VCaP (cell line): ENCODE data around the gene ZNHIT1.

Experiments used
- H3K27ac ChIP-seq: fragments of 450-650 bp; 2 replicates; pipeline ENCODE4 v1.5.1; 2017
- CTCF ChIP-seq: fragments of 450-650 bp; conservative IDR thresholded peaks from 2 replicates; pipeline ENCODE4 v1.5.1; 2017; ENCODE audit warnings: mild to moderate bottlenecking, moderate library complexity

Gene ZNHIT1

GRCh38 chr7:101217388-101218235 lies at the start of gene ZNHIT1, which contains the start of gene PLOD3:
ZNHIT1 (plus strand) TSS chr7:101218165; CDS start chr7:101218196, 31 bp downstream.
PLOD3 (minus strand) TSS chr7:101217581; CDS start chr7:101217274, 307 bp downstream.
- TF ChIP-seq CTCF, result peak; percentile 31; the same call in 1 of the 2 replicates
- peak within 1 kb of the TSS; percentile 84 for H3K27ac ChIP-seq

- TF ChIP-seq CTCF, result no peak
- no peak overlapping the region for H3K27ac ChIP-seq
Measured at GRCh38 chr7:101168412-101169049, 49.4 kb upstream of the ZNHIT1 start.

- H3K27ac ChIP-seq, result no peak overlapping the region
Measured at GRCh38 chr7:101169110-101169837, 48.7 kb upstream of the ZNHIT1 start.

GRCh38 chr7:101169838-101170551 lies 48.0 kb upstream of the ZNHIT1 start:
- TF ChIP-seq CTCF, result peak; percentile 97

More at GRCh38 chr7:101169110-101169837, 48.7 kb upstream of the ZNHIT1 start:
- TF ChIP-seq CTCF, result 0 out of 2 replicates have a peak, but pooled peaks have one; percentile 43

GRCh38 chr7:101170617-101171441 lies 47.1 kb upstream of the ZNHIT1 start:
- TF ChIP-seq CTCF, result no peak

More at GRCh38 chr7:101169838-101170551, 48.0 kb upstream of the ZNHIT1 start:
- H3K27ac ChIP-seq, result no peak overlapping the region

GRCh38 chr7:101171442-101171837 lies 46.5 kb upstream of the ZNHIT1 start:
- peak; percentile 33 for TF ChIP-seq CTCF
- H3K27ac ChIP-seq, result no peak overlapping the region

More at GRCh38 chr7:101170617-101171441, 47.1 kb upstream of the ZNHIT1 start:
- no peak overlapping the region for H3K27ac ChIP-seq
